Motor neuron (in vitro differentiated cells): Measurements from ENCODE around the gene CRLF2. TPM values are rescaled to one million over a fixed set of nuclear protein-coding genes. Genes with fewer than 3 reads are reported as not detected.
A peak's percentile ranks its signal among the peaks of the same experiment; 100 is the strongest.
"Not testable (repeated sequence)": the region's sequence is repeated elsewhere in the genome, so short reads cannot be mapped to it uniquely, and the experiment has no call there.

Experiments used
- ATAC-seq, 8 experiments: fragments of 200-7000 bp; cut with Tn5 transposase; replicated peaks in 6 of 8; 2 replicates each; pipeline ENCODE4 v1.8.0; 2021; ENCODE audit warnings: mild to moderate bottlenecking in 8 of 8, moderate library complexity in 8 of 8
- H3K27ac ChIP-seq, 2 donors: fragments of 250-450 bp; sonication (Bioruptor Pico); 2 replicates each; pipeline ENCODE4 v1.9.0; 2021; ENCODE audit warnings: antibody characterized with exemption in 2 of 2, mild to moderate bottlenecking in 2 of 2, moderate library complexity in 1 of 2
- H3K4me1 ChIP-seq, 2 donors: fragments of 250-450 bp; sonication (Bioruptor Pico); replicated peaks in 1 of 2; 2 replicates each; pipeline ENCODE4 v1.6.1; 2021; ENCODE audit warnings: antibody characterized with exemption in 2 of 2, mild to moderate bottlenecking in 2 of 2, moderate library complexity in 1 of 2
- H3K4me3 ChIP-seq, 5 donors: fragments of 250-450 bp; sonication (Bioruptor Pico); 2 replicates each; pipeline ENCODE4 v1.9.0; 2021; ENCODE audit warnings: antibody characterized with exemption in 5 of 5, mild to moderate bottlenecking in 5 of 5, moderate library complexity in 4 of 5
- WGBS, 10 experiments: fragments of 450-650 bp; shearing (Covaris generic); methylation state at CpG; one replicate each; pipeline ENCODE4 v1.0.0; 2022; 5-methylcytosine and 5-hydroxymethylcytosine counted together
- in situ Hi-C, 9 experiments: fragments of 400-800 bp; cut with MboI; loops; one replicate each; pipeline ENCODE4 v1.15.0; 2021; ENCODE audit warnings: low sequenced_read_pairs in 9 of 9, low pct_unique_long_range_greater_than_20kb in 2 of 9; ENCODE audit not compliant: unreplicated experiment in 9 of 9
- total RNA-seq, 8 experiments: library from RNA; unstranded; fragments of 300-600 nt; gene quantifications; 2 replicates each; pipeline versions ENCODE4 v1.2.3 to v1.2.4, GENCODE V29; 2022

CRLF2 gene
- total RNA-seq, result under 1 TPM in 3 of 8 experiments, not detected in 5; 0.05 to 0.28 (median 0.13) TPM

GRCh38 chrX:1212532-1212931 lies at the start of gene CRLF2:
CRLF2 (minus strand) TSS chrX:1212649; CDS start chrX:1212634, 15 bp downstream.
- no peak within 1 kb of the TSS for H3K27ac ChIP-seq
- H3K4me3 ChIP-seq, result no peak within 1 kb of the TSS
- peaks cover 0 to 5% of the 10 kb centered on the region in 2 donors for H3K4me1 ChIP-seq
- ATAC-seq, result peak in 5 of 8 experiments; percentile 20 to 96 (median 90)
- in situ Hi-C loops, result no loop called here
- 0 to 55% (median 17%) methylated on average over 1 to 4 of the region's 5 CpGs; no CpG with 5 or more reads in 3 of the 10 experiments for WGBS, 10 experiments

GRCh38 chrX:1261771-1262170 lies 49.3 kb upstream of the CRLF2 start:
- H3K4me3 ChIP-seq, ATAC-seq, in situ Hi-C loops, H3K27ac ChIP-seq, H3K4me1 ChIP-seq: not testable (repeated sequence)
- WGBS, 10 experiments, result 14 to 88% (median 57%) methylated on average over 1 to 7 of the region's 9 CpGs; no CpG with 5 or more reads in 3 of the 10 experiments

- WGBS, 10 experiments, result 0 to 33% (median 10%) methylated on average over 1 to 3 of the region's 5 CpGs; no CpG with 5 or more reads in 3 of the 10 experiments
- ATAC-seq, result no peak
- Histone ChIP-seq H3K4me1 (no peaks in the 10 kb centered on the region), H3K27ac (no peak overlapping the region), H3K4me3 (no peak overlapping the region)
- in situ Hi-C loops, result no loop called here
These were observed 48.8 kb upstream of the CRLF2 start for GRCh38 chrX:1261285-1261684.

- peaks cover 7 to 16% of the 10 kb centered on the region in 2 donors for H3K4me1 ChIP-seq
- in situ Hi-C loops, result no loop called here
- no peak for ATAC-seq
- 40 to 50% methylated on average over 1 of the region's 3 CpGs; no CpG with 5 or more reads in 8 of the 10 experiments for WGBS, 10 experiments
- H3K27ac ChIP-seq, result no peak overlapping the region
- no peak overlapping the region for H3K4me3 ChIP-seq
These were observed 40.4 kb upstream of the CRLF2 start for GRCh38 chrX:1252861-1253260.

- 0 to 32% (median 17%) methylated on average over 2 to 8 of the region's 22 CpGs; no CpG with 5 or more reads in 3 of the 10 experiments for WGBS, 10 experiments
- ATAC-seq, result peak; percentile 35 to 88 (median 68)
- H3K4me1 ChIP-seq, result peaks cover 7 to 16% of the 10 kb centered on the region in 2 donors
- in situ Hi-C loops, result no loop called here
- H3K4me3 ChIP-seq, result peak overlapping the region in 2 of 5 donors; percentile 12 to 21
- H3K27ac ChIP-seq, result peak overlapping the region in 1 of 2 donors; percentile 68
These were observed 36.8 kb upstream of the CRLF2 start for GRCh38 chrX:1249101-1249887.

- Histone ChIP-seq H3K27ac (peak overlapping the region in 1 of 2 donors; percentile 68), H3K4me1 (peaks cover 7 to 16% of the 10 kb centered on the region in 2 donors), H3K4me3 (peak overlapping the region in 4 of 5 donors; percentile 3 to 21 (median 13))
- WGBS, 10 experiments, result 5 to 10% (median 10%) methylated on average over 2 to 6 of the region's 34 CpGs; no CpG with 5 or more reads in 7 of the 10 experiments
- peak in 5 of 8 experiments; percentile 15 to 56 (median 41) for ATAC-seq
- in situ Hi-C loops, result no loop called here
These were observed 36.0 kb upstream of the CRLF2 start for GRCh38 chrX:1248331-1249061.

- in situ Hi-C loops, result no loop called here
- H3K4me3 ChIP-seq, result no peak overlapping the region
- H3K4me1 ChIP-seq, result peaks cover 7 to 16% of the 10 kb centered on the region in 2 donors
- H3K27ac ChIP-seq, result no peak overlapping the region
- WGBS, 10 experiments, result 0 to 21% (median 8%) methylated on average over 1 to 13 of the region's 18 CpGs; no CpG with 5 or more reads in 4 of the 10 experiments
- peak in 3 of 8 experiments; percentile 54 to 70 (median 62) for ATAC-seq
These were observed 34.4 kb upstream of the CRLF2 start for GRCh38 chrX:1246816-1247215.

GRCh38 chrX:1244164-1245076 lies 32.0 kb upstream of the CRLF2 start:
- 7 to 100% (median 53%) methylated on average over 1 to 6 of the region's 13 CpGs; no CpG with 5 or more reads in 1 of the 10 experiments for WGBS, 10 experiments
- Histone ChIP-seq H3K27ac (no peak overlapping the region), H3K4me3 (no peak overlapping the region), H3K4me1 (peaks cover 7 to 12% of the 10 kb centered on the region in 2 donors)
- in situ Hi-C loops, result no loop called here
- peak in 2 of 8 experiments; percentile 21 for ATAC-seq

GRCh38 chrX:1242891-1243402 lies 30.5 kb upstream of the CRLF2 start:
- 56 to 100% (median 64%) methylated on average over 1 to 5 of the region's 8 CpGs; no CpG with 5 or more reads in 4 of the 10 experiments for WGBS, 10 experiments
- H3K27ac ChIP-seq, result no peak overlapping the region
- ATAC-seq, result no peak
- in situ Hi-C loops, result no loop called here
- H3K4me1 ChIP-seq, result no peaks in the 10 kb centered on the region
- H3K4me3 ChIP-seq, result no peak overlapping the region

GRCh38 chrX:1240551-1240950 lies 28.1 kb upstream of the CRLF2 start:
- 40 to 100% methylated on average over 1 of the region's 10 CpGs; no CpG with 5 or more reads in 8 of the 10 experiments for WGBS, 10 experiments
- in situ Hi-C loops, H3K4me3 ChIP-seq: not testable (repeated sequence)

GRCh38 chrX:1239681-1240142 lies 27.3 kb upstream of the CRLF2 start:
- ATAC-seq, result no peak
- Histone ChIP-seq H3K27ac (no peak overlapping the region), H3K4me3 (no peak overlapping the region), H3K4me1 (no peaks in the 10 kb centered on the region)
- in situ Hi-C loops, result no loop called here
- 70 to 100% (median 87%) methylated on average over 2 to 11 of the region's 23 CpGs; no CpG with 5 or more reads in 3 of the 10 experiments for WGBS, 10 experiments

More at GRCh38 chrX:1240551-1240950, 28.1 kb upstream of the CRLF2 start:
- ATAC-seq, H3K4me1 ChIP-seq, H3K27ac ChIP-seq: not testable (repeated sequence)
